ENCODE results near the gene KRCC1. TPM values are rescaled to one million over a fixed set of nuclear protein-coding genes. Genes with fewer than 3 reads are reported as not detected.

KRCC1 gene
- total RNA-seq, 6 donors from 2014 or later, result 7.4 to 36.7 (median 18.3) TPM

DNA sequence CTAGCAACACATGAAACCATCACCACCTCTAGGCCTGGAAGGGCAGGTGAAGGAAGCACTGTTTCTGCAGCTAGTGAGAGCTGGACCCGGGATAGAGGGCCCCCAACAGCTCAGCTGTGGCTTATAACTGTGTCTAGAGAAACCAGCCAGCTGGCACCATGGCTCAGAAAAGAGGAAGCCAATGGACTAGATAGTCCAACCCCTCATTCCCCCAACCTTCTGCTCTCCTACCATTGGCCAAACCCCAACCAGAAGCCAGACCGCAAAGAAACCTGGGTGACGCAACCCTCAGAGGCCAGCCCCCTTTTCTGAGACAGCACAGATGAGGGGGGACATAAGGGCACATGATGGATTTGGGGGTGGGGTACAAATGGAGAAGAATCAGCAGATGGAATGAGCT lies 36.4 kb upstream of the KRCC1 start:
- WGBS, 2 donors, result 35 to 73% methylated on average over 3 of the region's 3 CpGs
- no peak overlapping the region for H3K27ac ChIP-seq
- H3K36me3 ChIP-seq, result no peaks in the 10 kb centered on the region
- no peaks in the 10 kb centered on the region for H3K4me1 ChIP-seq
- no peak for TF ChIP-seq EP300 (IDR thresholded peaks at IDR 0.05)
- TF ChIP-seq POLR2A (IDR thresholded peaks at IDR 0.05), result no peak
- TF ChIP-seq, protein P1, sequence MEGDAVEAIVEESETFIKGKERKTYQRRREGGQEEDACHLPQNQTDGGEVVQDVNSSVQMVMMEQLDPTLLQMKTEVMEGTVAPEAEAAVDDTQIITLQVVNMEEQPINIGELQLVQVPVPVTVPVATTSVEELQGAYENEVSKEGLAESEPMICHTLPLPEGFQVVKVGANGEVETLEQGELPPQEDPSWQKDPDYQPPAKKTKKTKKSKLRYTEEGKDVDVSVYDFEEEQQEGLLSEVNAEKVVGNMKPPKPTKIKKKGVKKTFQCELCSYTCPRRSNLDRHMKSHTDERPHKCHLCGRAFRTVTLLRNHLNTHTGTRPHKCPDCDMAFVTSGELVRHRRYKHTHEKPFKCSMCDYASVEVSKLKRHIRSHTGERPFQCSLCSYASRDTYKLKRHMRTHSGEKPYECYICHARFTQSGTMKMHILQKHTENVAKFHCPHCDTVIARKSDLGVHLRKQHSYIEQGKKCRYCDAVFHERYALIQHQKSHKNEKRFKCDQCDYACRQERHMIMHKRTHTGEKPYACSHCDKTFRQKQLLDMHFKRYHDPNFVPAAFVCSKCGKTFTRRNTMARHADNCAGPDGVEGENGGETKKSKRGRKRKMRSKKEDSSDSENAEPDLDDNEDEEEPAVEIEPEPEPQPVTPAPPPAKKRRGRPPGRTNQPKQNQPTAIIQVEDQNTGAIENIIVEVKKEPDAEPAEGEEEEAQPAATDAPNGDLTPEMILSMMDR (IDR thresholded peaks at IDR 0.05), result no peak
- TF ChIP-seq POLR2AphosphoS5 (IDR thresholded peaks at IDR 0.05), result no peak
- no peak overlapping the region for H3K4me3 ChIP-seq
- no peak for DNase-seq
- H3K9me3 ChIP-seq, result no peaks in the 10 kb centered on the region
- no peak for ATAC-seq (ENCODE audit: low FRiP score in 2 of 2)
- H3K27me3 ChIP-seq, result no peaks in the 10 kb centered on the region

- no peak overlapping the region for H3K27ac ChIP-seq
- TF ChIP-seq POLR2A (IDR thresholded peaks at IDR 0.05), result no peak
- TF ChIP-seq, protein P1 (IDR thresholded peaks at IDR 0.05), result no peak
- no peak for TF ChIP-seq EP300 (IDR thresholded peaks at IDR 0.05)
- TF ChIP-seq POLR2AphosphoS5 (IDR thresholded peaks at IDR 0.05), result no peak
- ATAC-seq (ENCODE audit: low FRiP score in 2 of 2) (no peak), DNase-seq (no peak)
- H3K4me1 ChIP-seq, result no peaks in the 10 kb centered on the region
- no peak overlapping the region for H3K4me3 ChIP-seq
- H3K27me3 ChIP-seq, result no peaks in the 10 kb centered on the region
- no peaks in the 10 kb centered on the region for H3K36me3 ChIP-seq
- 73 to 79% methylated on average over 8 of the region's 8 CpGs for WGBS, 2 donors
- no peaks in the 10 kb centered on the region for H3K9me3 ChIP-seq
Measured at GRCh38 chr2:88090446-88091283, 35.1 kb upstream of the KRCC1 start.

- DNase-seq (no peak), ATAC-seq (ENCODE audit: low FRiP score in 2 of 2) (no peak)
- Histone ChIP-seq H3K27ac (no peak overlapping the region), H3K27me3 (no peaks in the 10 kb centered on the region), H3K36me3 (no peaks in the 10 kb centered on the region), H3K4me1 (no peaks in the 10 kb centered on the region), H3K9me3 (no peaks in the 10 kb centered on the region), H3K4me3 (no peak overlapping the region)
- TF ChIP-seq, protein P1 (IDR thresholded peaks at IDR 0.05), result no peak
- TF ChIP-seq POLR2AphosphoS5 (IDR thresholded peaks at IDR 0.05) (no peak), POLR2A (IDR thresholded peaks at IDR 0.05) (no peak), EP300 (IDR thresholded peaks at IDR 0.05) (no peak)
- WGBS, 2 donors, result 91 to 95% methylated on average over 2 of the region's 2 CpGs
Measured at GRCh38 chr2:88088999-88089398, 33.4 kb upstream of the KRCC1 start.

- Histone ChIP-seq H3K9me3 (no peaks in the 10 kb centered on the region), H3K4me3 (no peak overlapping the region), H3K27me3 (no peaks in the 10 kb centered on the region), H3K27ac (no peak overlapping the region), H3K36me3 (no peaks in the 10 kb centered on the region), H3K4me1 (no peaks in the 10 kb centered on the region)
- ATAC-seq (ENCODE audit: low FRiP score in 2 of 2) (no peak), DNase-seq (peak in 1 of 2 donors; percentile 25)
- TF ChIP-seq, protein P1 (IDR thresholded peaks at IDR 0.05), result no peak
- TF ChIP-seq EP300 (IDR thresholded peaks at IDR 0.05) (no peak), POLR2AphosphoS5 (IDR thresholded peaks at IDR 0.05) (no peak), POLR2A (IDR thresholded peaks at IDR 0.05) (no peak)
- WGBS, 2 donors, result 87 to 95% methylated on average over 16 of the region's 17 CpGs
Measured at GRCh38 chr2:88087763-88088162, 32.2 kb upstream of the KRCC1 start.

GRCh38 chr2:88087073-88087472 lies 31.5 kb upstream of the KRCC1 start:
- H3K9me3 ChIP-seq, result no peaks in the 10 kb centered on the region
- no peak for TF ChIP-seq EP300 (IDR thresholded peaks at IDR 0.05)
- TF ChIP-seq POLR2AphosphoS5 (IDR thresholded peaks at IDR 0.05), result no peak
- TF ChIP-seq, protein P1 (IDR thresholded peaks at IDR 0.05), result no peak
- TF ChIP-seq POLR2A (IDR thresholded peaks at IDR 0.05), result no peak
- 93 to 97% methylated on average over 2 of the region's 2 CpGs for WGBS, 2 donors

More at GRCh38 chr2:88087073-88087472, 31.5 kb upstream of the KRCC1 start:
- Histone ChIP-seq H3K27me3 (no peaks in the 10 kb centered on the region), H3K27ac (no peak overlapping the region), H3K4me1 (no peaks in the 10 kb centered on the region), H3K4me3 (no peak overlapping the region), H3K36me3 (no peaks in the 10 kb centered on the region)
- DNase-seq (no peak), ATAC-seq (ENCODE audit: low FRiP score in 2 of 2) (no peak)
